H7 (cell line): ENCODE measurements around the gene AR. TPM values are rescaled to one million over a fixed set of nuclear protein-coding genes. Genes with fewer than 3 reads are reported as not detected.

Experiments
- DNase-seq: peaks from one replicate; pipeline ENCODE4 v3.0.0; 2012
- H3K27me3 ChIP-seq: 2 replicates; pipeline ENCODE4 v1.6.0; 2011; ENCODE audit warnings: mild to moderate bottlenecking, low read length; ENCODE audit not compliant: control insufficient read depth, insufficient read depth
- H3K36me3 ChIP-seq: replicated peaks from 2 replicates; pipeline ENCODE4 v1.5.1; 2011; ENCODE audit warnings: low read length; ENCODE audit not compliant: control insufficient read depth, insufficient read depth
- H3K4me3 ChIP-seq: 2 replicates; pipeline ENCODE4 v1.5.1; 2011; ENCODE audit warnings: low read depth, mild to moderate bottlenecking, control low read depth, low read length, moderate library complexity; ENCODE audit not compliant: insufficient read depth
- total RNA-seq: library from RNA; depleted of rRNA; stranded (reverse); fragments of >200 nt; shearing (Covaris generic); gene quantifications from 2 replicates; pipeline ENCODE4 v1.2.3, GENCODE V29; 2014; rRNA removed

AR gene
- total RNA-seq = 8.3 and 10.3 TPM in 2 replicates

GRCh38 chrX:67543818-67544217 is at the start of gene AR:
AR (plus strand) TSS chrX:67544021; CDS start chrX:67545147, 1,126 bp downstream.
- Histone ChIP-seq H3K27me3 (peaks cover 1% of the 10 kb centered on the region; the same call in 1 of the 2 replicates), H3K4me3 (peak within 1 kb of the TSS; percentile 67), H3K36me3 (no peaks in the 10 kb centered on the region)
- DNase-seq = peak; percentile 71

- no peak for DNase-seq
- Histone ChIP-seq H3K36me3 (no peaks in the 10 kb centered on the region), H3K27me3 (no peaks in the 10 kb centered on the region), H3K4me3 (no peak overlapping the region)
Measured at GRCh38 chrX:67500617-67501016, 43.2 kb upstream of the AR start.

GRCh38 chrX:67503004-67503403 is 40.8 kb upstream of the AR start:
- Histone ChIP-seq H3K27me3 (no peaks in the 10 kb centered on the region), H3K36me3 (no peaks in the 10 kb centered on the region), H3K4me3 (no peak overlapping the region)
- no peak for DNase-seq

GRCh38 chrX:67503453-67503852 is 40.4 kb upstream of the AR start:
- no peak overlapping the region for H3K4me3 ChIP-seq
- H3K27me3 ChIP-seq = no peaks in the 10 kb centered on the region
- no peak for DNase-seq
- no peaks in the 10 kb centered on the region for H3K36me3 ChIP-seq

GRCh38 chrX:67520671-67521070 is 23.1 kb upstream of the AR start:
- Histone ChIP-seq H3K27me3 (no peaks in the 10 kb centered on the region), H3K4me3 (no peak overlapping the region), H3K36me3 (no peaks in the 10 kb centered on the region)
- no peak for DNase-seq

- Histone ChIP-seq H3K4me3 (no peak overlapping the region), H3K27me3 (no peaks in the 10 kb centered on the region), H3K36me3 (no peaks in the 10 kb centered on the region)
- no peak for DNase-seq
Measured at GRCh38 chrX:67523002-67523681, 20.7 kb upstream of the AR start.

GRCh38 chrX:67523932-67524331 is 19.9 kb upstream of the AR start:
- DNase-seq = no peak
- no peak overlapping the region for H3K4me3 ChIP-seq
- no peaks in the 10 kb centered on the region for H3K27me3 ChIP-seq
- H3K36me3 ChIP-seq = no peaks in the 10 kb centered on the region

- Histone ChIP-seq H3K36me3 (no peaks in the 10 kb centered on the region), H3K4me3 (no peak overlapping the region)
- DNase-seq = no peak
Measured at GRCh38 chrX:67524428-67524827, 19.4 kb upstream of the AR start.

GRCh38 chrX:67524950-67525691 is 18.7 kb upstream of the AR start:
- no peak for DNase-seq
- H3K36me3 ChIP-seq = no peaks in the 10 kb centered on the region
- H3K4me3 ChIP-seq = no peak overlapping the region
- no peaks in the 10 kb centered on the region for H3K27me3 ChIP-seq

More at GRCh38 chrX:67524428-67524827, 19.4 kb upstream of the AR start:
- H3K27me3 ChIP-seq = no peaks in the 10 kb centered on the region

GRCh38 chrX:67536564-67536963 is 7.3 kb upstream of the AR start:
- Histone ChIP-seq H3K36me3 (no peaks in the 10 kb centered on the region), H3K27me3 (no peaks in the 10 kb centered on the region), H3K4me3 (no peak overlapping the region)
- DNase-seq = no peak

GRCh38 chrX:67538383-67538782 is 5.4 kb upstream of the AR start:
- DNase-seq = no peak
- Histone ChIP-seq H3K4me3 (no peak overlapping the region), H3K27me3 (no peaks in the 10 kb centered on the region), H3K36me3 (no peaks in the 10 kb centered on the region)

- DNase-seq = peak; percentile 57
- H3K27me3 ChIP-seq = peaks cover 1% of the 10 kb centered on the region; the same call in 1 of the 2 replicates
- H3K4me3 ChIP-seq = peak overlapping the region; percentile 67
- H3K36me3 ChIP-seq = no peaks in the 10 kb centered on the region
Measured at GRCh38 chrX:67544281-67545035, 637 bp downstream of the AR start.

GRCh38 chrX:67545036-67545821 is 1.4 kb downstream of the AR start:
- H3K4me3 ChIP-seq = peak overlapping the region; percentile 67
- DNase-seq = peak; percentile 34
- H3K27me3 ChIP-seq = peaks cover 1% of the 10 kb centered on the region; the same call in 1 of the 2 replicates

GRCh38 chrX:67545893-67546495 is 2.2 kb downstream of the AR start:
- H3K27me3 ChIP-seq = peaks cover 1% of the 10 kb centered on the region; the same call in 1 of the 2 replicates
- peak overlapping the region; percentile 67 for H3K4me3 ChIP-seq
- H3K36me3 ChIP-seq = no peaks in the 10 kb centered on the region
- DNase-seq = peak; percentile 45

More at GRCh38 chrX:67545036-67545821, 1.4 kb downstream of the AR start:
- H3K36me3 ChIP-seq = no peaks in the 10 kb centered on the region
